Muscle layer of colon (tissue), 2 donors: ENCODE results near the gene CXCL17.

Experiments used
- H3K27ac ChIP-seq: one replicate; pipeline ENCODE4 v1.7.0; 2013; ENCODE audit warnings: low read depth, mild to moderate bottlenecking, low read length, moderate library complexity
- H3K27me3 ChIP-seq, 2 donors: one replicate each; pipeline ENCODE4 v1.7.0; 2013; ENCODE audit warnings: low read length in 2 of 2, mild to moderate bottlenecking in 2 of 2; ENCODE audit not compliant: insufficient read depth in 2 of 2, control insufficient read depth in 1 of 2
- H3K36me3 ChIP-seq: one replicate; pipeline ENCODE4 v1.7.0; 2013; ENCODE audit warnings: mild to moderate bottlenecking, low read length; ENCODE audit not compliant: insufficient read depth
- H3K4me1 ChIP-seq: one replicate; pipeline ENCODE4 v1.7.0; 2013; ENCODE audit warnings: mild to moderate bottlenecking, low read length; ENCODE audit not compliant: insufficient read depth
- H3K4me3 ChIP-seq, 2 donors: one replicate each; pipeline ENCODE4 v1.7.0; 2013; ENCODE audit warnings: low read length in 2 of 2, low read depth in 1 of 2, mild to moderate bottlenecking in 1 of 2, moderate library complexity in 1 of 2
- H3K9ac ChIP-seq: one replicate; pipeline ENCODE4 v1.7.0; 2013; ENCODE audit warnings: low read length
- H3K9me3 ChIP-seq: one replicate; pipeline ENCODE4 v1.7.0; 2013; ENCODE audit warnings: mild to moderate bottlenecking, low read length
- donor health status: abdominal sarcoma.
- donor health status: Adenocarcinoma of cecum.

Gene CXCL17

DNA sequence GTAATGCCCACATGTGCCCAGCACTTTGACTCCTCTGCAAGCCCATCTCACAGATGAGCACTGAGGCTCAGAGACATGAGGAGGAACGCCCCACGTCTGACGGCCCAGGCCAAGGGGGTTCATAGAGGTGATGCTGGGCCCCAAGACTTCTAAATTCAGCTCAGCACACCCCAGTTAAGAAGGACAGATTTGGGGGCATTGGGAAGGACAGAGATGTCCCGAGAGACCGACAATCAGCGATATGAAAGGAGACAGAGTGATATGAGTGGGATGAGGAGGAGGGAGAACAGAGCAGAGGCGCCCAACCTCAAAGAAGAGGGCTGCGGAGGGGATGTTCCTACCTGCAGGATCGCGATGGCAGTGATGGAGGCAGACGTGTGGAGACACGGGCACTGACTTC is 52.8 kb downstream of the CXCL17 start, which contains the start of gene CNFN:
CNFN (minus strand) TSS at position 399 of the 400 bp plus-strand sequence. CDS start 1,260 bp downstream, outside the sequence.
- Histone ChIP-seq H3K27ac (no peak within 1 kb of the TSS), H3K36me3 (no peaks in the 10 kb centered on the region), H3K9me3 (no peaks in the 10 kb centered on the region), H3K4me1 (peaks cover 8% of the 10 kb centered on the region), H3K4me3 (no peak within 1 kb of the TSS), H3K27me3 (peaks cover 14 to 43% of the 10 kb centered on the region in 2 donors), H3K9ac (no peak within 1 kb of the TSS)

- Histone ChIP-seq H3K4me3 (no peak overlapping the region), H3K27ac (no peak overlapping the region), H3K9ac (no peak overlapping the region), H3K9me3 (no peaks in the 10 kb centered on the region), H3K27me3 (peaks cover 14 to 43% of the 10 kb centered on the region in 2 donors), H3K4me1 (peaks cover 8% of the 10 kb centered on the region), H3K36me3 (no peaks in the 10 kb centered on the region)
Measured at GRCh38 chr19:42388851-42389489, 53.8 kb downstream of the CXCL17 start.

DNA sequence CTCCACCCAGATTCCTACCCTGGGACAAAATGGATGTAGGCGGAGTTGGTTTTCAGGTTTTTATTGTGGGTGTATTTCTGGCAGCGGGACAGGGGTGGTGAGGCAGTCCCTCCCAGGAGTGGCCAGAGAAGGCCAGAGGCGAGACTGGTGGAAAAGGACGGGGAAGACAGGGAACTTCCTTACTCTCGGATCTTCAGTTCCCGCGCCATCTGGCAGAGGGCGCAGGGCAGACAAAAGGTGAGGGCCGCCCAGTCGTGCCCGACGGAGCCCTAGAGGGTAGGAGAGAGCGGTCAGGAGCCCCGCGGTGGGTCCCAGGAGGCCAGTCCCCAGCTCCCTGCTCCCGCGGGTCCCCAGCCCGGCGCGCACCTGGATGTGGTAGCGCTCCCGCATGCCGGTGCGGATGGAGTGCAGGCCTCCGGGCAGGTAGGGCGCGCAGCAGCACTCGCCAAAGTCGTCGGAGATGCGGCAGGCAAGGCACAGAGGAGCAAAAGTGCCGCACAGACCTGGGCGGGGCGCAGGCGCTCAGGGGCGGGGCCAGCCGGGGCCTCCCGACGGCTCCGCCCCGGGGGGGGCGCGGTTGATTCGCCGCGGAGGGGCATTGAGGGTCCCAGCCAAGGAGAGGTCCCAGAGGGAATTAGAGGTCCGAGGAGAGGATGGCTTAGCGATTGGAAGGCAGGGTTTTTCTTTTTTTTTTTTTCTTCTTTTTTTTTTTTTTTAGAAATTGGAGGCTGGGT is 55.6 kb downstream of the CXCL17 start:
- no peak overlapping the region for H3K9ac ChIP-seq
- peaks cover 14 to 43% of the 10 kb centered on the region in 2 donors for H3K27me3 ChIP-seq

GRCh38 chr19:42380155-42380554 is 62.6 kb downstream of the CXCL17 start:
- H3K4me3 ChIP-seq = no peak overlapping the region
- H3K27me3 ChIP-seq = no peaks in the 10 kb centered on the region
- H3K9ac ChIP-seq = no peak overlapping the region
- H3K36me3 ChIP-seq = no peaks in the 10 kb centered on the region
- no peaks in the 10 kb centered on the region for H3K4me1 ChIP-seq
- H3K9me3 ChIP-seq = no peaks in the 10 kb centered on the region
- H3K27ac ChIP-seq = no peak overlapping the region

More for the DNA sequence above, 55.6 kb downstream of the CXCL17 start:
- peak overlapping the region; percentile 27 to 32 for H3K4me3 ChIP-seq
- no peaks in the 10 kb centered on the region for H3K9me3 ChIP-seq
- no peak overlapping the region for H3K27ac ChIP-seq
- no peaks in the 10 kb centered on the region for H3K36me3 ChIP-seq
- peaks cover 8% of the 10 kb centered on the region for H3K4me1 ChIP-seq
